GM21360 (cell line): ENCODE data around the gene MYZAP.

Experiments used
- ATAC-seq: cut with Tn5 transposase; IDR thresholded peaks from one replicate; pipeline ENCODE4 v1.9.1; 2021; ENCODE audit warnings: mild to moderate bottlenecking, moderate library complexity; ENCODE audit not compliant: unreplicated experiment

MYZAP gene

DNA sequence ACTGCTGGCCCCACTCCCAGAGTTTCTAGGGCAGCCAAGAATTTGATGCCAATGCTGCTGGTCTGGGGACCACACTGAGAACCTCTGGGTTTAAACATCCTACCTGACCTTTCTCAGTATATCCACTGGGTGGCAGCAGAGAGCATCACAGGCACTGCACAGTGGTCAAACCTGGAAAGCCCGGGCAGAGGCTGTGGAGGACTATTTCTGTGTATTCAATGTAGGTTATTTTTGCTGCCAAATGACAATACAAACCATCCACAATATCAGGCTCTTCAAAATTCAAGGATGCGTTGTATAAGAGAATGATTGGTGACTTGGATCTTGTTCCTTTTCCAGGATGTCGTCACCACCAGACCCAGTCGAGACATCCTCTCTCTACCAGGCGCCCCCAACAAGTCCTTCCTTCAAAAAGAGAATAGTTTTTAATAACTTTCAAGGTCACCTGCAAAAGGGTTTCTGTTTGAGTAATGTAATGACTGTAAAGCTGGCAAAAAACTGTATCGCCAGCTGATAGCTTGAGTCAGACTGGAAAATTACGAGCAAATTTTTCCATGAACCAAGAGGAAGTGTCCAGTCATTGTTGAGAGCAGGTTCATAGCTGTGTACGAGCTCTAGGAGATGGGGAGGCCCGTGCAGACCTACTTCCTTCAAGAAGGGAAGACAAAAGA, 30.5 kb upstream of the MYZAP start:
- ATAC-seq, result peak; percentile 67

DNA sequence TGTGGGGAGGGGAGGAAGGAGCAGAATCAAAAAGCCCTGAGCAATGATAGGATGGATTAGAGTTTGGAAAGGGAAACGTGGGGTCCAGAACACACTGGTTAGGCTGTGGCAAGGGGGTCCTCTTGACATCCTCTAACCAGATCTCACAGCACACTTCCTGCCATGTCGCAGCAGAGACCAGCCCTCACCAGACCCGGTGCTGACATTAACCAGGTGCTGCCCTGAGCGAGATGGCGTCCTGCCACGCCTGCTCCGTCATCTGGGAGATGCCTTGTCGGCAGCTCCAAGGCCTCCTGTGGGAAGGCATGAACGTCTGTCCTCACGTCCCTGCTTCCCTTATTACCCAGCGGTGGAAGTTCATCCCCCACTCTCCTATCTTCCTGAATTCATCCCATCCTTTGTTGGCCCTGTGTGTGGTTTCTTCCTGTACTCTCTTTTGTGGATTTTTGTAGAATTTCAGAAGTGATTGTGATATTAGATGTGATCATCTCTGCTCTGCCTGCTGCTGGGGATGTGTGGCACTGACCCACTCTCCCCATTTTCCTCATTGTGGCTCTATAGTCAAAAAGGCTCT, 29.4 kb upstream of the MYZAP start:
- ATAC-seq, result no peak

DNA sequence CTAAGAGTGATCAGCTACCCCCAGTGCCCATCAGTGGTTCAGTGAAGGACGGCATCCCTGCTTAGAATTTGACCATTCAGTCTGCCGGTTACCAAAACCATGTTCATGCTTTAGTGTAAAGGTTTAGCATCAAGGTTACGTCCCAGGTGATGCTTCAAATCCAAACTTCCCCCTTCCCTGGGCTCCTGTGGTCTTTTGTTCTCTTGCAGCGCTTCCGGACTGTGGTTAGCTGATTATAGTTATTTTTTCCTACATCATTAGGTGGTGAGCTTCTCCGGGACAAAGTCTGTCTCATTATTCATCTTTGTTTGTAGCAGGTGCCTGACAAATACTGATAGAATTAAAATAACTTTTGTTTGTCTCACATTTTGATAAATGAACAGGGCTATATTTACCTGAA, 28.3 kb upstream of the MYZAP start:
- ATAC-seq, result no peak

DNA sequence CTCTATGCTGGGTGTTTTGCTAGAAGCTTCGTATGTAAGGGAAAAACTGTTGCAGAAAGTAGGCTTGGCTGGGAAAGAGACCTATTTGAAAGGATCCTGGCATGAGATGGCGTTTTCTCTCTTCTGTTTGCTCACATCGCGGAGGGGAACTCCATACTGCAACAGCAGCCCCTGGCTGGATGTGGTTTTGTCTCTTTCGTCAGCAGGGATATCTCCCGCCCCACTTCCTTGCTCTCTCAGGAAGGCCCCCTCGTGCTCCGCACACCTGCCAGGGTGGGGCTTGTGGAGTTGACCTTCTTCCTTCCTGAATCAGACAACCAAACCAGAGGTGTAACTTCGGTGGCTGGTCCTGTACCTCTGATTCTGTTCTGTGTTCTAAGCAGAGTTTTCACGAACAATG, 26.4 kb upstream of the MYZAP start:
- no peak for ATAC-seq

DNA sequence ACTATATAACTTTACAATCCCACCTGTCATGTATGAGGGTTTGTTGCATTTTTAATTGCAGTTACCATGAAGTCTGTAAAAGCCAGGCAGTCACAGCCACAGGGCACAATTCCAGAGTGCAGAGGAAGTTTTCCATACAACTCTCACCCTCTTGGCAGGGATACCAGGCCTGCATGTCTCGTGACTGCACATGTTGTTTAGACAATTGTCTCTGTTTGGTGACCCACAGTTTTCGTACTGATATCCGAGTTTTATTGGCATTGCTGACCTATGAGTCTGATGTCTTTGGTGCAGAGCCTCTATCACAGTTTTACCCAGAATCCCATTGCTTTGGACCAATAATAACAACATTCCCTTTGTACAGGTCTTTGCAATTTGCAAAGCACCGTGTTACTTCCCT, 24.9 kb upstream of the MYZAP start:
- no peak for ATAC-seq

DNA sequence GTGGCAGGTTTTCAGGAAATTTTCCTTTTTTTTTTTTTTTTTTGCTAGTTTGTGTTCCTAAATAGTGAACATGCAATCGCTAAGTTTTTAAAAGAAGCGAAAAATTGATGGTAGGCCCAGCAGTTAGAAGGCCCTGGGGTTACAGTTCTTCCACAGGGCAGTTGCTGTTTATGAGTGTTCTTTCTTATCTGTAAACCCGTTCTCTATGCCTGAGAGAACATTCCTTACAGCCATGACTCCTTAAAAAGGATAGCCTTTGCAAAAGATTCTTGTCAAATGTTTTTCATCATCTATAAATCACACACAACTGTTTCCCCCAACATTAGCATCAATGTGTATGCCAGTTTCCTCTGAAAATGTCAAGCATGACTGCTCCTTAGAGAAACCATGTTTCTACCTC, 23.8 kb upstream of the MYZAP start:
- ATAC-seq, result no peak

DNA sequence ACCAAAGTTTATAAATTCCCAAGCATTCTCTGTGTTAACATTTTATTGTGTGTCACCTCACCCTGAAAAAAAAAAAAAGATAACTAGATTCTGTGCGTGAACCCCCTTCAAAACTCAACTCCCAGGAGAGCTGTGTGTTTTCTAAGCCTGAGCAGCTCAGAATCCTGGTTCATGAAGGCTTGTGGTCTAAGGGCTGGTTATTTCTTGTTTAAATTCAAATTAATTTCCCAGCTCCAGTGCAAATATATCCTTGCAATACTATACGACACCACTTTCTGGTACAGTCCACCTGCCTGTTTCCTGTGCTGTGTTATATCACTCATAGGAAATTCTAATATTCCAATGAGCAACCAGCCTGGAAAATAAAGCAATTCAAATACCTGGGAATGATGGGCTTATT, 23.4 kb upstream of the MYZAP start:
- ATAC-seq, result no peak

DNA sequence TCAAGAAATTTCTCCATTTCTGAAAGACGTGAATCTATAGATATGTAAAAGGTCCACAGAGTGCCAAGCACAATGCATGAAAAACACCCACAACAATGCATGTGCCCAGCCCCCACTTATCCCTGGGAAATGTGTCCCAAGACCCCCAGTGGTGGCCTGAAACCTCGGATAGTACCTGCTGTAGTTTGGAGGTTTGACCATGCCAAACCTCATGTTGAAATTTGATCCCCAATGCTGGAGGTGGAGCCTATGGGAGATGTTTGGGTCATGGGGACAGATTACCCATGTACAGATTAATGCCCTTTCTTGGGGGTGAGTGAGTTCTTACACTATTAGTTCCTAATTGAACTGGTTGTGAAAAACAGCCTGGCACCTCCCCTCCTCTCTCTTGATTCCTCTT, 21.4 kb upstream of the MYZAP start:
- no peak for ATAC-seq

DNA sequence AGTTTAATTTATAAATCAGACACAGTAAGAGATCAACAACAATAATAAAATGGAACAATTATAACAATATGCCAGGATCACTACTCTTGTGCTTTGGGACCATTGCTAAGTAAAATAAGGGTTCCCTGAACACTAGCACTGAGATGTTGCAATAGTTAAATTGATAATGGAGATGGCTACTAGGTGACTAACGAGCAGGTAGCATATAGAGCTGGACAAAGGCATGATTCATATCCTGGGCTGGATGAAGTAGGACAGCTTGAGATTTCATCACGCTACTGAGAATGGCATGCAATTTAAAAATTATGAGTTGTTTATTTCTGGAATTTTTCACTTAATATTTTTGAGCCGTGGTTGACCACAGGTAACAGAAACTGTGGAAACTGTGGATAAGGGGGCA, 20.7 kb upstream of the MYZAP start:
- no peak for ATAC-seq

DNA sequence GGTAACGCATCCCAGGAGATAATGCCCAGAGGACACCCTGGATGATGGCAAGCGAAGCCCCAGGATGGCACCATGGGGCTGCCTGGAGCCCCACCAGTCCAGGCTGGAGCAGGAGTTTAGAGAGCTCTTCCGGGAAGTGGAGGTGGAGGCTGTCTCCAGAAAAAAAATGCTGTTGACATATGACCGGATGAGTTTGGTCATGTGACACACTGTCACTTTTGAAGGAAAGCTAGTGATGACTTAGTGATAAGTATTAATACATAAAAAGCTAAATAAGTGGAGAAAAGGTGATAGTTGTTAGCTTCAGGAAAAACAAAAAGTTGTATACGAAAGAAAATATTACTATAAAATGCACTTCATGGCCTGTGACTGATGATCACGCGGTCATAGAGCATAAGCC, 20.0 kb upstream of the MYZAP start:
- ATAC-seq, result no peak

DNA sequence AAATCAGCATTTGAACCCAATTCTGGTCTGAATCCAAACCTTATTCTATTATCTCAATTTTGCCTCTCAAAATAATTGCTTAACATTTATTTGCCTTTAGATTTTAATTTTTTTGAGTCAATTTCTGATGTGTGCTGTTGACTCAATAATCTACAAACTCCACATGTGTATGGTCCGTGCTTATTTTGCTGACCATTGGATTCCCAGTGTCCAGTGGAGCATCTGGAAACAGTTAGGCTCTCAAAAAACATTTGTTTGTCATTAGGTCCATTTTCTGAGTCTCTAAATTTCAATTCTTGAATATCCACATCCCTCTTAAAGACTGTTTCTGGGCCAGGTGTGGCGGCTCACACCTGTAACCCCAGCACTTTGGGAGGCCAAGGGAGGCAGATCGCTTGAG, 19.2 kb upstream of the MYZAP start:
- no peak for ATAC-seq

DNA sequence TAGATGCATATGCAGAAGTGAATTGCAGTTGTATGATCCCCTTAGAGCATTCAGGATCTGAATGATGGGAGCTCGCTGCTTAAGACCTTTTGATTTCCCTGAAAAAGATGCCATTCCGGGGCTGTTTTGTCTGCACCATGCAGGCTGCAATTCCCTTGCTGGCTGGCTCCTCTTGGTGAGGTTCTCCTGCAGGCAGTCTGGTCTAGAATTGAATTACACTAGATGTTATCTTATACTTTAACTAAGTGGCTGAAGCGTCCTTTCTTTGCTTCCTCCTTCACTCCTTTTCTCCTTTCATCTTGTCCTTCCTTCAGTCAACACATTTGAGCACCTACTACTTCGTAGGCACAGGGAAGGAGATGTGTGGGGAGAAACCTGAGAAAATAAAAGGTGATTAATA, 18.6 kb upstream of the MYZAP start:
- ATAC-seq, result no peak

DNA sequence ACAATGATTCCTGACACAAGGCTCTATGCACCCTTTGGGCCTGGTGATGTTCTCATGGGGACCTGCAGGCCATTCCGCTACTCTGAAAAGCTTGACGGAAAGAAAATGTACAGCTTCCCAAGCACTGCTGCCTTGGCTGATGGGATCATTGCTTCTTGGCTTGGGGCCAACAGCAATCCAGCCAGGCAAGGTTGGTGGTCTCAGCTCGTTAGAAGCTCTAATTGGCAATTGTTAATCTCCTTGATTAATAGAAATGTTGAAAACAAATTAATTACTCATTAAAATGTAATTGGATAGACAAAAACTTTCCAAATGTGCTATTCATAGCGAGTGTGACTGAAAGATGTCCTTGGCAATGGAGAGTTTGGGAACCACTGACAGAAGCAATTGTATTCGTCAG, 16.3 kb upstream of the MYZAP start:
- no peak for ATAC-seq

DNA sequence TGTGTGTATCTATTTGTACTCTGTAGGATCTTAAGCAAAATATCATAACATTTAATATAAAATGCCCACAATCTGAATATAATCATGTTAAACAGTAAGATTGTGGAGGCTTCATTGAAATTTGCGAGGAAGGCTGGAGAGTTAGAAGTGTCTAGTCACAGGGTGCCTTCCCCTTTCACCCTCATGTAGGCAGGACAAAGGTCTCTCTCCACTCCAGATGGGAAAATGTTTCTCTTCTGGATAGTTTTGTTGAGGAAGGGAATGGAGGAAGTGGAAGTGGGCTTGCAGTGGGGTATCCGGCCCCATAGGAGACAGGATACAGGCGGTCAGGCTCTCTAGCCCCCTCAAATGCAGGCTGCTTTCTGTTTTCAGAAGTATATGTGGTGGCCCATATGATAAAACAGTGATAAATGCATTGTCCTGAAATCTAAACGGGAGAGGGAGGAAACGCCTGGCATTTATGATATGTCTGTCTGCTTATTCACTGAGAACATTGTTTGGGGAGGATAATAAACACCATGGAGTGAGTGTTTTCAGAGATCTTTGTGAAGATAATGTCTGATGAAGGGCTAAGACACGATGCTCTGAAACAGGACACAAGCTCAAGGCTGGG, 13.3 kb upstream of the MYZAP start:
- no peak for ATAC-seq

DNA sequence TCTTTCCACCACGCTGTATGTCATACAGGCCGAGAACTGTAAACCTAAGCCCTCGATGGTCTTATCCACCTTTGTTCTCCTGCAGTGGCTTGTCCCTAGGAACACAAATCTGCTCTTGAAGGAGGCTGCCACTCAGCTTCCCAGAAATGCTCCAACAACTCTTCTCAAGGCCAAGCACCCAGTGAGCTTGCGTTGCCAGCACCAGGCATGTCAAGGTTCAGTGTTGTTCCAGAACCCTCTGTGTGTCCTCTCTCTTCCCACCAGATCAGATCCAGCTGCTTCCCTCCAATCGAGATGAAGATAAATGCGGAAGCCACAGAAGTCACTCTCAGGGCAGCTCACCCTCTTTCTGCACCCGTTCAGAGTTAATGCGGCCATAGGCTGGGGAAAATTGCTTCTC, 11.3 kb upstream of the MYZAP start:
- no peak for ATAC-seq

DNA sequence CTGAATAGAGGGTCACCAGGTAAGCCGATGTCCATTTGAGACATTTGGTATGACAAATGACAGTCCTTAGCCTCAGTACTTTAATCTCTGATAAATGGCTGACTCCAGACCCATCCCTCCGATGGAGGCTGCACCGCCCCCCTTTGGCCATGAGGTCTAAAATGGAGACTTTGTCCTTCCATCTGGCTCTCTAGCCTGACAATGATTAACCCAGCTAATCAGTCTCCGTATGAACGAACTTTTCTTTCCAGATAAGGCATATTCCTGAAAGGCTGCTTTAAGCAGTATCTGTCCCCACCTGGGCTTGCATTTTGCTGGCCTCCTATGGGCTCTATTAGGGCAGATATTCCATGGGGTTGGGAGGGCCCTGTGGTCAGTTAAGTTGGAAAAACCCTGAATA, 10.8 kb upstream of the MYZAP start:
- ATAC-seq, result no peak

DNA sequence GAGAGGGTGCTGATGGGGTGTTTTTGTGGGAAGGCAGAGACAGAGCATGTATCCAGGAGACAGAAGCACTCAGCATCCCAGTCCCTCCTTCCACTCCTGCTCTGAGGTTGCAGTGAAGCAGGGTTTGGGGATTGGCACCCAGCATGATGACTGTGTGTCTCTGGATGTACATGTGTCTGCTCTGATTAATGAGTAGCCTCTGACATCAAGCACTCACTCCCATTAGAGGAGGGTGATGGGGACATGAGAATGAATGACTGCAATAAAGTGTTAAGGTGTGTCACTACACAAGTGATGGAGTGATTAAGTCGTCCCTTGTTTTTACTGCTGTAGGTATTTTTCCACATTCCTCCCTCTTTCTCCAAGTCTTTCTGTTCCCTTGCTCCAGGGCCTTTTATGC, 9.6 kb upstream of the MYZAP start:
- ATAC-seq, result no peak

DNA sequence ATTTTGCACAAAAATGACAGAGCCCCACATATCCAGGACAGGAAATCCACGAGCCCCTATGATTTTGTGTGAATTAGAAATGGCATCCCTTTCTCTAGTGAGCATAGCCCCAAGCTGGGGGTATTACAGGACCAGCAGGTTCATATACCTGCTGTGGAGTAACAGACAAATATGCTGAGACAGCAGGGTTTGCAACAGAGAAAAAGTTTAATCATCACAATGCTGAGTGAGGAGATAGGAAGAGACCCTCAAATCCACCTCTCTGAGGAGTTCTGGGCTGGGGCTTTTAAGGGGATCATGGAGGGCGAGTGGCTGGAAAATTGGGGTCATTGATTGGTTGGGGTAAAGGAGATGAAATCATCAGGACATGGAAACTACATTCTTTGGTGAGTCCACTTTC, 8.4 kb upstream of the MYZAP start:
- ATAC-seq, result no peak

DNA sequence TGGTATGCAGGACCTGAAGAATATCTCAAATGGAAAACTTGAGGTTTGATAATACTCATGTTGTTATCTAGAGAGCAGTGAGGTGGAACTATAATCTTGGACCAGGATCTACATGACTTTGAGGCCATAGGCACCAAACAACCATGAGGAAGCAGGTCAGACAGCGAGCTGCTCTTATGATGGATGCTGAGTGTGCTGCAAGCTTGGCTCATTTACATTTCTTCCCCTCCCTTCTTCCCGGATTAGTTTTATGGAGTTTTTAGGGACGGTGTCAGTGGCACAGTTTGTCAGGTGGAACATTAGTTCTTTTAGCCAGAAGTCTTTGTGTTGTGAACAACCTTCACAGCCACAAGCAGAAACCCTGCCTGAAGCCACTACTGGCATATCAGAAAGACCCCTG, 8.0 kb upstream of the MYZAP start:
- no peak for ATAC-seq

DNA sequence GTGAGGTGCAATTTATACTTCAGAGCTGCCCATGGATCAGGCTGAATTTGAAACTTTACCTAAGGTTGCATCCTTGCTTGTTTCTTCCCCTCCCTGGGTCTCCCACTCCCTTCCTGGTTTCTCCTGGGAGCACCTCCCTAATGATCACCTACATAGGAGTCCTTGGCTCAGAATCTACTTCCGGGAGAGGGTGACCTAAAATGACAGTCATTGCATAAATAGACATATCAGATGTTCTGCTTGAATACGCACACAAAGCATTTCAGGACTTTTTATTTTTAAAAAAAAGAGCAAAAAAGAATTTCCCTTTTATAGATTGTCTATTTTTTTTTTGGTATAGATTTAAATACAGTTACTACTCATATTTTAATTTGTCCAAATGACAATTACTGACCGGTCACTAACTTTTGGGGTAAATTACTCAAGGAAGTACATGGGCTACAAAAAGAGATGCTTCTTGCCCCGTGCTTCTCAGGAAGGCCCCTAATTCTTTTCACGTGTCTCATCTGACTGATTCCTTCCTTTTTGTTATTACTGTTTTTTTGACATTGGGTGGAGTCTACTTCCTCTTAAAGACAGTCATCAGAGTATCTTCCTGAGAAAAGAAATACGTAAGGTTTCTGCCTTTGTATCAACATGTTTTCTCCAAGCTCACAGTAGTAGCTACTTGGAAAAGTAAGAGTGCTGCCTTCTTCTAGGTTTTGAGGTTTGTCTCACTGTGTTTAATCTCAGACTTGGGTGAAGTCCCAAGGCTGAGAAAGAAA, 4.9 kb upstream of the MYZAP start:
- no peak for ATAC-seq

DNA sequence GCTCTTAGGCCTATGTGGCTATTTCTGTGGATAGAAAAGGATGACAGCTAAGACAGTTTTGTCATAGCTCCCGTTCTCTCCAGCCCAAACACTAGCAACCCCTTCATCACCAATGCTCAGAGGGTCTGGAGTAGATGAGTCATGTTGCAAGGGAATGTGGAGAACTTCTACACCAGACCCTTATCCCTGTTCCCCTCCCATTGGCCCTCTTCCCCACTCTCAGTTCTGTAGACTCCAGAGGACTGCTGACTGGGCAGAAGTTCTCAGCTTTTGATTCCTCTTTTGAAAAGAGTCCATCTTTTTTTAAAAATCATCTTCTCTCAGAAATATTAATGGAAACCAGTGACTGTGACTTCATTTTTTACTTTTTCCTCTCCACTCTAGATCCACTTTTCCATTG, 2.4 kb upstream of the MYZAP start:
- no peak for ATAC-seq

DNA sequence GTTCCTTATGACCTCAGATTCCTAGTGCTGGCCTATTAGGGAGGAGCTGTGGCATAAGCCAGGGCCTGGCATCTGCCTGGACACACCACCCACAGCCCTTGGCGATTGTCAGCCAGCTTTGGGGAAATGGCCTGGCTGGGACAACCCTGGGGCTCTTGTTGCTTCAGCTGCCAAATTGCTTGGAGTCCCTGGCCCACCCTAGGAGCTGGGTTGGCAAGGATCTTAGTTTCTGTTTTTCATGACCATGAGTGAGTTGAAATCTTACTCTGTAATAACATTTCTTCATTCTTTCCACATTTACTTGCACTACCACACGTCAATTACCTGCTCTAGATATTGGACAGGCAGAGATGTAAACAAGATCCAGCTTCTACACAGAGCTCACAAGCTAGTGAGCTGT, 1.9 kb upstream of the MYZAP start:
- no peak for ATAC-seq
